HepG2 (cell line): ENCODE results near the gene PTPN3. TPM values are rescaled to one million over a fixed set of nuclear protein-coding genes. Genes with fewer than 3 reads are reported as not detected.
A peak's percentile ranks its signal among the peaks of the same experiment; 100 is the strongest.

ENCODE experiments used
- ATAC-seq: fragments of 200-7000 bp; cut with Tn5 transposase; 3 replicates; pipeline ENCODE4 v1.9.1; 2020; ENCODE audit warnings: mild to moderate bottlenecking, moderate library complexity
- BruUV-seq: library from RNA; stranded (reverse); fragments of 400-500 nt; replicated peaks from 2 replicates; lab custom pipeline; 2021; lab: Mats Ljungman, UMichigan
- CTCF ChIA-PET: fragments of 300-600 bp; formaldehyde crosslinking; extraction: SDS; loops from one replicate; lab custom pipeline; 2021; ENCODE audit warnings: low total read pairs, inconsistent platforms, low intra/inter-chr PET ratio; lab: Yijun Ruan, JAX
- POLR2A ChIA-PET: fragments of 350-600 bp; sonication (Branson Sonifier 250); formaldehyde crosslinking; loops from one replicate; lab custom pipeline; 2020; ENCODE audit warnings: antibody characterized with exemption, inconsistent platforms; lab: Yijun Ruan, JAX
- DNase-seq: peaks from one replicate; pipeline ENCODE4 v3.0.0-alpha.2; 2015; ENCODE audit warnings: low spot score
- FAIRE-seq: peaks from 3 replicates; lab custom pipeline; 2011; peaks lifted over from hg19 to GRCh38; lab: Jason Lieb, UNC
- H2AFZ ChIP-seq: one replicate; pipeline ENCODE4 v1.6.1; 2011; ENCODE audit warnings: low read length, inconsistent platforms
- H3K27ac ChIP-seq: fragments of 300-600 bp; 3 replicates; pipeline ENCODE4 v1.8.0; 2011; ENCODE audit warnings: mixed run types, mild to moderate bottlenecking, mixed read lengths, low read length, inconsistent platforms; ENCODE audit not compliant: insufficient read depth; ENCODE audit errors: extremely low read length
- H3K27me3 ChIP-seq, 2 experiments: fragments of 200-600 bp in 1 of 2; 2 replicates in 1 of 2; 3 replicates in 1 of 2; pipeline versions ENCODE4 v1.6.0 to v1.8.0; 2011; ENCODE audit warnings: low read length in 2 of 2, mild to moderate bottlenecking in 2 of 2, moderate library complexity in 2 of 2, inconsistent platforms in 1 of 2; ENCODE audit not compliant: insufficient read depth in 2 of 2, control insufficient read depth in 1 of 2
- H3K36me3 ChIP-seq, 2 experiments: fragments of 200-600 bp in 1 of 2; replicated peaks in 1 of 2; 2 replicates in 1 of 2; 3 replicates in 1 of 2; pipeline versions ENCODE4 v1.5.1 to v1.8.0; 2011; ENCODE audit warnings: low read length in 2 of 2, inconsistent platforms in 1 of 2; ENCODE audit not compliant: insufficient read depth in 2 of 2, control insufficient read depth in 1 of 2
- H3K4me1 ChIP-seq: 2 replicates; pipeline ENCODE4 v1.5.1; 2012; ENCODE audit warnings: low read length, inconsistent platforms; ENCODE audit not compliant: insufficient read depth
- H3K4me2 ChIP-seq: 2 replicates; pipeline ENCODE4 v1.6.0; 2011; ENCODE audit warnings: low read depth, low read length, inconsistent platforms
- H3K4me3 ChIP-seq, 3 experiments: fragments of 200-600 bp in 1 of 3; sonication (generic), shearing (Covaris generic) in 1 of 3; replicated peaks in 1 of 3; 2 replicates each; pipeline ENCODE4 v1.5.1; 2011 to 2016; ENCODE audit warnings: low read length in 3 of 3, inconsistent platforms in 2 of 3, low read depth in 2 of 3, mild to moderate bottlenecking in 2 of 3, control low read depth in 1 of 3, mixed read lengths in 1 of 3; ENCODE audit not compliant: insufficient read depth in 1 of 3
- H3K79me2 ChIP-seq: one replicate; pipeline ENCODE4 v1.6.1; 2011; ENCODE audit warnings: low read length, inconsistent platforms; ENCODE audit not compliant: insufficient read depth
- H3K9ac ChIP-seq: 2 replicates; pipeline ENCODE4 v1.6.0; 2011; ENCODE audit warnings: mild to moderate bottlenecking, low read depth, low read length, inconsistent platforms; ENCODE audit not compliant: insufficient read depth
- H3K9me3 ChIP-seq: 2 replicates; pipeline ENCODE4 v1.5.1; 2012; ENCODE audit warnings: mild to moderate bottlenecking, low read length
- H4K20me1 ChIP-seq: 2 replicates; pipeline ENCODE4 v1.6.0; 2011; ENCODE audit warnings: inconsistent platforms, mild to moderate bottlenecking, low read length, moderate library complexity; ENCODE audit not compliant: insufficient read depth
- ATF7 ChIP-seq, 2 experiments: fragments of 450-650 bp in 1 of 2; sonication (generic) in 1 of 2; formaldehyde crosslinking in 1 of 2; IDR thresholded peaks; 2 replicates each; pipeline versions ENCODE4 v1.4.0 to v1.6.1; 2016 to 2020; ENCODE audit warnings: antibody characterized with exemption in 1 of 2, mild to moderate bottlenecking in 1 of 2, missing genetic modification reagents in 1 of 2
- BCL6 ChIP-seq: IDR thresholded peaks from 2 replicates; pipeline ENCODE4 v1.6.1; 2016; ENCODE audit warnings: missing genetic modification reagents, missing compliant biosample characterization
- KDM3A ChIP-seq: IDR thresholded peaks from 2 replicates; pipeline ENCODE4 v1.6.1; 2018; ENCODE audit warnings: low read depth, missing compliant biosample characterization
- ONECUT2 ChIP-seq: sonication (generic); formaldehyde crosslinking; IDR thresholded peaks from 2 replicates; pipeline ENCODE4 v1.4.0; 2020; ENCODE audit warnings: missing genetic modification reagents
- RFX1 ChIP-seq: fragments of 450-650 bp; IDR thresholded peaks from 2 replicates; pipeline ENCODE4 v1.6.1; 2017
- ZFP91 ChIP-seq: sonication (generic); formaldehyde crosslinking; IDR thresholded peaks from 2 replicates; pipeline ENCODE4 v1.9.0; 2022; ENCODE audit warnings: missing genetic modification reagents, mild to moderate bottlenecking, borderline replicate concordance
- ZNF619 ChIP-seq: sonication (generic); formaldehyde crosslinking; IDR thresholded peaks from 2 replicates; pipeline ENCODE4 v1.4.0; 2020; ENCODE audit warnings: mild to moderate bottlenecking, missing genetic modification reagents
- ZNF678 ChIP-seq: sonication (generic); formaldehyde crosslinking; IDR thresholded peaks from 2 replicates; pipeline ENCODE4 v1.4.0; 2020; ENCODE audit warnings: mild to moderate bottlenecking, missing genetic modification reagents
- ZNF746 ChIP-seq: sonication (generic); formaldehyde crosslinking; IDR thresholded peaks from 2 replicates; pipeline ENCODE4 v1.8.0; 2022; ENCODE audit warnings: mild to moderate bottlenecking, missing genetic modification reagents
- WGBS: methylation state at CpG from one replicate; pipeline ENCODE4 v1.1.6; 2017; ENCODE audit warnings: low lambda C conversion rate; 5-methylcytosine and 5-hydroxymethylcytosine counted together
- in situ Hi-C: cut with HindIII; loops from 2 replicates; pipeline ENCODE4 v1.10.0; 2017; ENCODE audit warnings: low pct_unique_long_range_greater_than_20kb; ENCODE audit not compliant: extremely low pct_ligation_motif_present
- intact Hi-C: fragments of 100-400 bp; cut with micrococcal nuclease; formaldehyde crosslinking; loops from one replicate; pipeline ENCODE4 v1.10.0; 2022; ENCODE audit not compliant: unreplicated experiment
- polyA plus RNA-seq, 8 experiments: library from polyadenylated mRNA; depleted of rRNA in 3 of 8; stranded (reverse) in 7 of 8; unstranded in 1 of 8; fragments of >200 nt; fragmentation: Illumina TruSeq in 4 of 8; extraction: Trizol in 4 of 8; gene quantifications; 2 replicates each; pipeline versions ENCODE4 v1.2.1 to v1.2.3, GENCODE V29; 2011 to 2016; ENCODE audit warnings: low read depth in 4 of 8, missing spikeins in 1 of 8, mixed read lengths in 1 of 8; ENCODE audit not compliant: insufficient read depth in 1 of 8
- total RNA-seq, 5 experiments: library from RNA; depleted of rRNA; stranded (reverse); fragments of >200 nt; fragmentation: Illumina TruSeq; extraction: Trizol; gene quantifications; 2 replicates each; pipeline ENCODE4 v1.2.3, GENCODE V29; 2016; ENCODE audit warnings: low read depth in 1 of 5
- TF ChIP-seq, protein P1 (sequence below): IDR thresholded peaks from 2 replicates; pipeline ENCODE4 v1.6.1; 2016; ENCODE audit warnings: low read depth

PTPN3 gene
- total and polyA plus RNA-seq, 2 of the 13 experiments (the other 11 are each of a cell fraction or from before 2014, with no cell fraction given), result 5.6 to 20.5 TPM

GRCh38 chr9:109440797-109441287 lies 57.3 kb downstream of the PTPN3 start (continued):
- TF ChIP-seq, protein P1, sequence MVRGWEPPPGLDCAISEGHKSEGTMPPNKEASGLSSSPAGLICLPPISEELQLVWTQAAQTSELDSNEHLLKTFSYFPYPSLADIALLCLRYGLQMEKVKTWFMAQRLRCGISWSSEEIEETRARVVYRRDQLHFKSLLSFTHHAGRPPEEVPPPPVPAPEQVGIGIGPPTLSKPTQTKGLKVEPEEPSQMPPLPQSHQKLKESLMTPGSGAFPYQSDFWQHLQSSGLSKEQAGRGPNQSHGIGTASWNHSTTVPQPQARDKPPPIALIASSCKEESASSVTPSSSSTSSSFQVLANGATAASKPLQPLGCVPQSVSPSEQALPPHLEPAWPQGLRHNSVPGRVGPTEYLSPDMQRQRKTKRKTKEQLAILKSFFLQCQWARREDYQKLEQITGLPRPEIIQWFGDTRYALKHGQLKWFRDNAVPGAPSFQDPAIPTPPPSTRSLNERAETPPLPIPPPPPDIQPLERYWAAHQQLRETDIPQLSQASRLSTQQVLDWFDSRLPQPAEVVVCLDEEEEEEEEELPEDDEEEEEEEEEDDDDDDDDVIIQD (CRISPR knock-in tag), result peak; percentile 82
- TF ChIP-seq ATF7 (IDR thresholded peaks at IDR 0.05) (peak; percentile 96), ATF7 (CRISPR knock-in tag; IDR thresholded peaks at IDR 0.05) (no peak; the same call in 1 of the 2 replicates), ONECUT2 (CRISPR knock-in tag) (peak; percentile 78; the same call in 1 of the 2 replicates), ZNF678 (no peak), ZFP91 (peak; percentile 78; the same call in 1 of the 2 replicates), RFX1 (peak; percentile 47; the same call in 1 of the 2 replicates), ZNF619 (CRISPR knock-in tag) (no peak)

- Histone ChIP-seq H3K4me3 (no peak overlapping the region), H3K36me3 (peaks cover 3 to 7% of the 10 kb centered on the region in 2 experiments; a peak in 2 of 5 replicates), H3K4me1 (peaks cover 16% of the 10 kb centered on the region), H2AFZ (no peak overlapping the region), H4K20me1 (no peaks in the 10 kb centered on the region), H3K27me3 (no peaks in the 10 kb centered on the region)
- peak; percentile 17; the same call in 2 of the 3 replicates for ATAC-seq
- no TSS peak for BruUV-seq
- intact Hi-C loops, result loop anchor here (1.0 kb wide), 3 partner anchors 29 to 120 kb away; no protein-coding TSS in a partner anchor
- TF ChIP-seq KDM3A (no peak), ZNF746 (CRISPR knock-in tag) (no peak), BCL6 (CRISPR knock-in tag) (0 out of 2 replicates have a peak, but pooled peaks have one; percentile 6)
- TF ChIP-seq, all 625 proteins: peak for 1
- ChIA-PET CTCF (interaction anchor here (1.1 to 2.7 kb wide), 3 partner anchors 30 to 120 kb away, joined by 3 to 42 read pairs (median 12); no protein-coding TSS in a partner anchor), POLR2A (interaction anchor here (1.0 to 1.2 kb wide), 2 partner anchors 30 to 37 kb away, joined by 3 read pairs; no protein-coding TSS in a partner anchor)
- FAIRE-seq (no peak), DNase-seq (no peak)
- in situ Hi-C loops, result loop anchor here (5.0 kb wide), 1 partner anchor 77 kb away; no protein-coding TSS in a partner anchor
- Histone ChIP-seq H3K79me2 (no peaks in the 10 kb centered on the region), H3K9me3 (no peaks in the 10 kb centered on the region), H3K9ac (no peak overlapping the region), H3K4me2 (no peak overlapping the region), H3K27ac (no peak overlapping the region)
- WGBS, result 92% methylated on average over 3 of the region's 3 CpGs
These were observed 58.0 kb downstream of the PTPN3 start for GRCh38 chr9:109440117-109440515.
